Activated naive CD4-positive, alpha-beta T cell treated with anti-CD3 and anti-CD28 coated beads, Interleukin-2, amount 50 U/mL, for 16 hours (primary cell): ENCODE results near the gene STARD13.

Experiments
- DNase-seq: peaks from one replicate; pipeline ENCODE4 v3.0.0-alpha.2; 2020

STARD13 gene, protein sequence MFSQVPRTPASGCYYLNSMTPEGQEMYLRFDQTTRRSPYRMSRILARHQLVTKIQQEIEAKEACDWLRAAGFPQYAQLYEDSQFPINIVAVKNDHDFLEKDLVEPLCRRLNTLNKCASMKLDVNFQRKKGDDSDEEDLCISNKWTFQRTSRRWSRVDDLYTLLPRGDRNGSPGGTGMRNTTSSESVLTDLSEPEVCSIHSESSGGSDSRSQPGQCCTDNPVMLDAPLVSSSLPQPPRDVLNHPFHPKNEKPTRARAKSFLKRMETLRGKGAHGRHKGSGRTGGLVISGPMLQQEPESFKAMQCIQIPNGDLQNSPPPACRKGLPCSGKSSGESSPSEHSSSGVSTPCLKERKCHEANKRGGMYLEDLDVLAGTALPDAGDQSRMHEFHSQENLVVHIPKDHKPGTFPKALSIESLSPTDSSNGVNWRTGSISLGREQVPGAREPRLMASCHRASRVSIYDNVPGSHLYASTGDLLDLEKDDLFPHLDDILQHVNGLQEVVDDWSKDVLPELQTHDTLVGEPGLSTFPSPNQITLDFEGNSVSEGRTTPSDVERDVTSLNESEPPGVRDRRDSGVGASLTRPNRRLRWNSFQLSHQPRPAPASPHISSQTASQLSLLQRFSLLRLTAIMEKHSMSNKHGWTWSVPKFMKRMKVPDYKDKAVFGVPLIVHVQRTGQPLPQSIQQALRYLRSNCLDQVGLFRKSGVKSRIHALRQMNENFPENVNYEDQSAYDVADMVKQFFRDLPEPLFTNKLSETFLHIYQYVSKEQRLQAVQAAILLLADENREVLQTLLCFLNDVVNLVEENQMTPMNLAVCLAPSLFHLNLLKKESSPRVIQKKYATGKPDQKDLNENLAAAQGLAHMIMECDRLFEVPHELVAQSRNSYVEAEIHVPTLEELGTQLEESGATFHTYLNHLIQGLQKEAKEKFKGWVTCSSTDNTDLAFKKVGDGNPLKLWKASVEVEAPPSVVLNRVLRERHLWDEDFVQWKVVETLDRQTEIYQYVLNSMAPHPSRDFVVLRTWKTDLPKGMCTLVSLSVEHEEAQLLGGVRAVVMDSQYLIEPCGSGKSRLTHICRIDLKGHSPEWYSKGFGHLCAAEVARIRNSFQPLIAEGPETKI

GRCh38 chr13:33285420-33286124 is at the start of gene STARD13:
Gene STARD13, minus strand, starts transcription at chr13:33285755. Its CDS starts 117 bp downstream, at chr13:33285638.
- DNase-seq: no peak

GRCh38 chr13:33334831-33335230 is 49.3 kb upstream of the STARD13 start:
- no peak for DNase-seq

- DNase-seq: no peak
Measured at GRCh38 chr13:33331962-33332361, 46.4 kb upstream of the STARD13 start.

- no peak for DNase-seq
Measured at GRCh38 chr13:33330483-33330882, 44.9 kb upstream of the STARD13 start.

DNA sequence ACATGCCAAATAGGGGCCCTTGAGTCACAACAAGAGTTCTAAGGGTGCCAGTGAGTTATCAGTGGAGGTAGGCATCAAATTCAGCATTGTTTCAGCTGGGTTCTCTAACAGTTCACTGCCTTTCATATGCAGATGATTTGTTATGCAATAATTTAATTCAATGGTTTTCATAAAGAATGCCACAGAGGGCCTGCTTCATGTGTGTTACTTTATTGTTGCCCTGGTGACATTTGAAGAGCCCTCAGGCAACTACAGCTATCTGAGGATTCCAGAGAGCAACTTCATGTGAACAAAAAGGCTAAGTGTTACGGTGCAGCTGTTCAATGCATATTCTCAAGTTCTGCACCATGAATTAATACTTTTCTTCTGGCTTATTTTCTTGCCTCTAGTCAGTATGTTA is 43.1 kb upstream of the STARD13 start:
- DNase-seq: no peak

DNA sequence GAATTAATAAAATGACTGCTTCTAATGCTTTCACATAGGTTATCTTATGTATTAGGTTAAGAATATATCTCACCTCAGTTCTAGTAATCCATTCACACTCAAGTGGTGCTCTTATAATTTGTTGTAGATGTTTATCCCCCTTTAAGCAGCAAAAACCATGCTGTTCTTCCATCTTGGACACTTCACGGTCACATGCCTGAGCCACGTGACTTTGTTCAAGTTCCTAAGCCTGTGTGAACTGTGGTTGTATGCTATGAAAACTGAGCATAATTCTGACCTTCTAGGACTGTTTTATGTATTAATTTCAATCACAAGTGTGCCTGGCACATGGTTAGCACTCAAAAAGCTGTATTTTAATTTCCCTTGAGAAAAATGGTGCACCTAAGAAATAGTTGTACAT is 41.2 kb upstream of the STARD13 start:
- no peak for DNase-seq

- DNase-seq: no peak
Measured at GRCh38 chr13:33326246-33326645, 40.7 kb upstream of the STARD13 start.

DNA sequence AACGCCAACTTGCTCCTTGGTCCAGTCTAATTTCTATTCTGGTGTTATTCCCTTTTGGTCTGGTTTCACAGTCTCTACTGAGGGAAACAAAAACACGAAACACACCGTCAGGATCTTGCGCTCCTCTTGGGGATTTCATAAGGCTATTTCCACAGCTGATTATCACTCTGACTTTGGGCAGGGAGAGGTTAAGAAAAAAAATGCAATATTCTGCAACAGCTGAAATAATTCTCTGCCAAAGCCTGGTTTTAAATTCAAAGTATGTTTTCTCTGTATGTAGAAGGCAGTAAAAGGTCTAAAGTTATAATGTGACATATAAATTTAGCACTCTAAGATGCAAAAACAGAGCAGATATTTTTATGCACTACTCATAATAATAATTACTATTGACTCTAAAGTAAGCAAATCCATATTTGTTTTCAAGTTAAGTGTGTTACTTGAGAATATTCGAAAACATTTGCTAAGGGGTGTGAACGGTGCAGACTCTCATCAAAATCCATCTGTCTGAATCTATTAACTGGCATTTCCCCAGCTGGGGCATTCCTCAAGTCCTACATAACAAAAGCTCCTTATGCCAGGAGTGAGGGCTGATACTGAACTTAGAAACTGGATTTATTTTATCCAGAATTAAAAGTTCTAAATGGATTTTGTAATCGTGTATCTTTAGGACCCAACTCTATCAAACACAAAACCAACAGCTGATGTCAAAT is 38.4 kb upstream of the STARD13 start:
- DNase-seq: no peak

GRCh38 chr13:33322965-33323668 is 37.6 kb upstream of the STARD13 start:
- DNase-seq: no peak

GRCh38 chr13:33322543-33322809 is 36.9 kb upstream of the STARD13 start:
- no peak for DNase-seq

GRCh38 chr13:33321686-33322542 is 36.4 kb upstream of the STARD13 start:
- DNase-seq: no peak

- no peak for DNase-seq
Measured at GRCh38 chr13:33319859-33320258, 34.3 kb upstream of the STARD13 start.

GRCh38 chr13:33318744-33319143 is 33.2 kb upstream of the STARD13 start:
- DNase-seq: no peak

DNA sequence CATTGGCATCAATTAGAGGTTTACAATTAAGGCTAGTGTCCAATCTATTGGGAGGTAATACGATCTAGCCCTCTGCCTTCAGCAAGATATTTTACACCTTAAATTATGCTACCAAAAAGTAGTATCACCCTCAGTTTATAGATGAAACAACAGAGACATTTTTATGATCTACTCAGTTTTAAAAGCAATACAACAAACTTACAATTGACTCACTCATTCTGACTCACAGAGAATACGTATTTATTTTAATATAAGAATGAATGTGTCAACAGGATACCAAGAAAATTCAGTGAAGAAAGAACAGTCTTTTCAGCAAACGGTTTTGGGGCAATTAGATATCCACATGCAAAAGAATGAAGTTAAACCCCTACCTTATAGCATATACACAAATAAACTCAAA is 32.5 kb upstream of the STARD13 start:
- DNase-seq: no peak

- DNase-seq: no peak
Measured at GRCh38 chr13:33316890-33317289, 31.3 kb upstream of the STARD13 start.

DNA sequence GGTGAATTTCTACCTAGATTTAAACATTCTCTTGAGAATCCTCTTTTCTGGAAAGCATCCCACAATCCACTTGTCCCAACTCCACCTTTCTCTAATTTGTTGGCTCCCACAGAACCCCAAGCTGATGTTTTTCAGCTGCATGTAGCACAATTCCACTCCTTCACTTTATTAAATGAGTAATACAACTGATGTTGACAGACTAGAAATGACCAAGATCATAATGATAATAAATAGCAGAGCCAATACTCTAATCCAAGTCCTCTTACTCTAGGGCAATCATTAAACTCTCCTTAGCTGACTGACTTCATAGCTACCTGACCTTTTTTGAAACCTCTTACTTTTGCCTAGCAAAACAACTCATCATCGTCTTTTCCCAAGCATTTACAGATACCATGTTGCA is 27.9 kb upstream of the STARD13 start:
- no peak for DNase-seq

DNA sequence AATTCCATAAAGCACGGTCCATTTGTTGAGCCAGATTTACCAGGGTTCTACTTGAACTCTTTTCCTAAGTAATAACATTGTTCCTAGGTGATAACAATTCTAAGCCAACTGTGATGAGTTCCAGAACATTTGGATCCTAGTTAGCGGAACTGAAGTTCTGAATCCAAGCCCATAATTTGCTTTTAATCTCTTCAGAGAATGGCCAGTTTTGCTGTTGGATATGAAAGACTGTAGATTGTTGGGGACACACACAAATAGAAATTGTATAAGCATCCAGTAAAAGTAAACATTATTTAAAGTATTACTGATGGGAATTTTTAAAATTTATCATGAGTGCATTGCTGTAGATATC is 27.3 kb upstream of the STARD13 start:
- DNase-seq: no peak

GRCh38 chr13:33312150-33312860 is 26.8 kb upstream of the STARD13 start:
- DNase-seq: no peak

DNA sequence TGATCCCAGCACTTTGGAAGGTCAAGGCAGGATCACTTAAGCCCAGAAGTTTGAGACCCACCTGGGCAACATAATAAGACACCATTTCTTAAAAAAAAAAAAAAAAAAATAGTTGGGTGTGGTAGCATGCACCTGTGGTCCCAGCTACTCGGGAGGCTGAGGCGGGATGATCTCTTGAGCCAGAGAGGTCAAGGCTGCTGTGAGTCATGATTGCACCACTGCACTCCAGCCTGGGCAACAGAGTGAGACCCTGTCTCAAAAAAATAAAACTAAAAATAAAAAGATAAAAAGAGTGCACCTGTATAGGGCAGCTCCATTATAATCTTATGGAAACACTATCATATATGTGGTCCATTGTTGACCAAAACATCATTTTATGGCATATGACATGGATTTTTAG is 25.5 kb upstream of the STARD13 start:
- DNase-seq: no peak
